Loucy (cell line): ENCODE results near the gene STAP2.

ENCODE experiments used
- H2AFZ ChIP-seq: fragments of 200-600 bp; sonication (generic); 2 replicates; pipeline ENCODE4 v1.6.0; 2016; ENCODE audit warnings: antibody characterized with exemption, mild to moderate bottlenecking, low read length, moderate library complexity
- H3F3A ChIP-seq: fragments of 200-600 bp; 2 replicates; pipeline ENCODE4 v1.6.0; 2016; ENCODE audit warnings: antibody characterized with exemption, low read depth, mild to moderate bottlenecking
- H3K27me3 ChIP-seq: fragments of 200-600 bp; sonication (generic); 2 replicates; pipeline ENCODE4 v1.6.1; 2014; ENCODE audit warnings: low read length, mild to moderate bottlenecking; ENCODE audit not compliant: insufficient read depth, poor library complexity, severe bottlenecking
- H3K36me3 ChIP-seq: fragments of 200-600 bp; sonication (generic); 2 replicates; pipeline ENCODE4 v1.6.1; 2016; ENCODE audit warnings: low read length; ENCODE audit not compliant: insufficient read depth
- H3K4me1 ChIP-seq: fragments of 200-600 bp; sonication (generic); 2 replicates; pipeline ENCODE4 v1.5.1; 2014; ENCODE audit warnings: low read length, mild to moderate bottlenecking; ENCODE audit not compliant: insufficient read depth, poor library complexity, severe bottlenecking
- H3K4me2 ChIP-seq: fragments of 200-600 bp; sonication (generic); 2 replicates; pipeline ENCODE4 v1.6.0; 2014; ENCODE audit warnings: antibody characterized with exemption, low read length, low read depth, mild to moderate bottlenecking; ENCODE audit not compliant: poor library complexity, severe bottlenecking
- H3K4me3 ChIP-seq: fragments of 200-600 bp; sonication (generic); 2 replicates; pipeline ENCODE4 v1.5.1; 2014; ENCODE audit warnings: low read length, mild to moderate bottlenecking, mixed read lengths; ENCODE audit not compliant: poor library complexity, severe bottlenecking
- H3K79me2 ChIP-seq: fragments of 200-600 bp; sonication (generic); 2 replicates; pipeline ENCODE4 v1.6.1; 2014; ENCODE audit warnings: low read length; ENCODE audit not compliant: insufficient read depth
- H3K9ac ChIP-seq: fragments of 200-600 bp; sonication (generic); 2 replicates; pipeline ENCODE4 v1.6.0; 2014; ENCODE audit warnings: mild to moderate bottlenecking, low read depth, low read length, moderate library complexity; ENCODE audit not compliant: poor library complexity, severe bottlenecking
- H3K9me2 ChIP-seq: fragments of 200-600 bp; sonication (generic); replicated peaks from 2 replicates; pipeline ENCODE4 v1.6.1; 2016; ENCODE audit warnings: low read depth, low read length, mixed read lengths
- H3K9me3 ChIP-seq: fragments of 200-600 bp; sonication (generic); 2 replicates; pipeline ENCODE4 v1.6.1; 2014; ENCODE audit warnings: mild to moderate bottlenecking, antibody characterized with exemption, low read length, low read depth; ENCODE audit not compliant: insufficient read depth
- H4K20me1 ChIP-seq: fragments of 200-600 bp; sonication (generic); 2 replicates; pipeline ENCODE4 v1.6.0; 2014; ENCODE audit warnings: antibody characterized with exemption, low read length, mild to moderate bottlenecking; ENCODE audit not compliant: insufficient read depth, poor library complexity, severe bottlenecking
- CTCF ChIP-seq: fragments of 200-600 bp; sonication (generic); conservative IDR thresholded peaks from 2 replicates; pipeline ENCODE4 v1.5.1; 2014; ENCODE audit warnings: mild to moderate bottlenecking, antibody characterized with exemption, low read length
- EZH2phosphoT487 ChIP-seq: fragments of 200-600 bp; IDR thresholded peaks from 2 replicates; pipeline ENCODE4 v1.6.1; 2018; ENCODE audit warnings: antibody characterized with exemption, mild to moderate bottlenecking, moderate library complexity, borderline replicate concordance

STAP2 gene

DNA sequence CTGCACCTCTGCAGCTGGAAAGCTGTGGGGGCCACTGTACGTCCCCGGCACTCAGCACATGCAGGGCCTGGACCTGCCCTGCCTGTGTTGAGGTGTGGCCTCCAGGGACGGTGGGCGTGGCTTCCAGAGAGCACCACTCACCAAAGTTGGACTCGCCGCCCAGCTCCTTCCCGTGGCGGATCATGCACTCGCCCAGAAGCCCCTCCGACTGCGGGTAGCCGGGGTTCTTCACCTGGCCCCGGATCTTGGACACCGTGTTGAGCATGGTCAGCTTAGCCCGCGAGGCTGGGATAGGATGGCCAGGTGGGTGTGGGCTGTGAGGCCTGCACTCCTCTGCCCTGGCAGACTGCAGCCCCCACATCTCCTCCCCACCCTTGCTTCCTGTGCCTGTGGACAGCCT, 26.7 kb upstream of the STAP2 start:
- peaks cover 14% of the 10 kb centered on the region; the same call in 1 of the 2 replicates for H3K79me2 ChIP-seq
- H4K20me1 ChIP-seq, result peaks cover 7% of the 10 kb centered on the region
- no peaks in the 10 kb centered on the region for H3F3A ChIP-seq
- no peak overlapping the region for H2AFZ ChIP-seq
- H3K9me3 ChIP-seq, result no peaks in the 10 kb centered on the region
- peaks cover 24% of the 10 kb centered on the region for H3K4me1 ChIP-seq
- no peak overlapping the region for H3K4me3 ChIP-seq
- TF ChIP-seq EZH2phosphoT487, result no peak
- no peak for TF ChIP-seq CTCF
- H3K9me2 ChIP-seq, result no peaks in the 10 kb centered on the region
- H3K4me2 ChIP-seq, result no peak overlapping the region
- H3K36me3 ChIP-seq, result peaks cover 51% of the 10 kb centered on the region; the same call in 1 of the 2 replicates
- no peaks in the 10 kb centered on the region for H3K27me3 ChIP-seq
- no peak overlapping the region for H3K9ac ChIP-seq

DNA sequence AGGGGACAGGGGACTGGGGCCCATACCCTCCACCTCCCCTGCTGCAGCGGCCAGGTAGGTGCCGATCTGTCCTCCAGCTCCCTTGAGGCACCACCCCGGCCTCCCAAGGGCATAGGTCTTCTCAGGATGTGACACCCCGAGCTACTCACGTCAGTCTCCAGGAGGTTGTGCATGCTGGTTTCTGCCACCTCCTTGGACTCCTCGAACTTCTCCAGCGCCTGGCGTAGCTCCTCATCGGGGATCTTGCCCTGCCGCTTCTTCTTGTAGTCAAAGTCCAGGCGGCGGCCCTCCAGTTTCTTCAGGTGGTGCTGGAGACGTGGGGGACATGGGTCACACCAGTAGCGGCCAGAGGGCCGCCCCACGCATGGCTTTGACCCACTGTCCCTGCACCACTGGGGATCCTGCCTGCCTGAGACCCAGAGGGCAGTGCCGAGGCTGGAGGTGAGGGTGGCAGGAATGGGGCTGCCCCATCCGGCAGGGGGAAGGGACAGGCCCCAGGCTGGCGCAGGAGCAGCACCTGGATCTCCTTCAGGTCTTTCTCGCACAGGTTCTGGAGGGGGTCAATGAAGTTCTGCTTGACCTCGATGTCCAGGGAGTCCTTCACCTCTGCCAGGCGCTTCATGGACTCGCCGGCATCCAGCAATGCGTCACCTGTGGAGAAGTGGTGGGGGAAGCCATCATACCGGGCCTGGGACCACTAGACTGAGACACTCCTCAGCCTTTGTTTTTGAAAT, 25.1 kb upstream of the STAP2 start:
- Histone ChIP-seq H3K9me2 (no peaks in the 10 kb centered on the region), H3F3A (no peaks in the 10 kb centered on the region), H4K20me1 (no peaks in the 10 kb centered on the region), H3K4me3 (no peak overlapping the region), H3K9me3 (no peaks in the 10 kb centered on the region), H3K9ac (no peak overlapping the region), H2AFZ (no peak overlapping the region), H3K36me3 (peaks cover 66% of the 10 kb centered on the region; the same call in 1 of the 2 replicates), H3K4me2 (no peak overlapping the region), H3K4me1 (peaks cover 9% of the 10 kb centered on the region), H3K79me2 (peaks cover 14% of the 10 kb centered on the region; the same call in 1 of the 2 replicates), H3K27me3 (no peaks in the 10 kb centered on the region)
- TF ChIP-seq CTCF (no peak), EZH2phosphoT487 (no peak)

GRCh38 chr19:4362831-4363545, 24.4 kb upstream of the STAP2 start:
- Histone ChIP-seq H3K4me2 (no peak overlapping the region), H3K4me3 (no peak overlapping the region), H3K36me3 (peaks cover 68% of the 10 kb centered on the region; the same call in 1 of the 2 replicates), H3K27me3 (no peaks in the 10 kb centered on the region), H3K4me1 (peaks cover 2% of the 10 kb centered on the region), H3K79me2 (peaks cover 8% of the 10 kb centered on the region; the same call in 1 of the 2 replicates), H3K9me3 (no peaks in the 10 kb centered on the region), H3F3A (no peaks in the 10 kb centered on the region), H2AFZ (no peak overlapping the region), H3K9ac (no peak overlapping the region), H4K20me1 (no peaks in the 10 kb centered on the region), H3K9me2 (no peaks in the 10 kb centered on the region)
- TF ChIP-seq CTCF (no peak; the same call in 1 of the 2 replicates), EZH2phosphoT487 (no peak)
